Measurements from ENCODE around the gene KIAA0319L.

Gene KIAA0319L

DNA sequence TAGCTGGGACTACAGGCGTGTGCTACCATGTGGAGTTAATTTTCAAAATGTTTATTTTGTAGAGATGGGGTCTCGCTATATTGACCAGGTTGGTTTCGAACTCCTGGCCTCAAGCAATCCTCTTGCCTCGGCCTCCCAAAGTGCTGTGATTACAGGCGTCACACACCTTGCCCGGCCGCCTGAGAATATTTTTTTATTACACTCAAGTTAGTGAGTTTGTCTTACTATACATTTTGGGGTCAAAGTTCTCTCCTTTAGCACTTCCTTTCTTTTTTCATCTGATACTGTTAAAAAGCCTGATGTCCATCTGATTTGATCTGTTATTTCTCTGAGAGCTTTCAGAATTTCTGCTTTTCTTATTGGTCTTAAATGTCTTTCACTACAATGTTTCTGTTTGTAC is 128.8 kb downstream of the KIAA0319L start:
- no peak for DNase-seq (ENCODE audit: low read depth, low spot score)
- H3K27ac ChIP-seq = no peak overlapping the region

DNA sequence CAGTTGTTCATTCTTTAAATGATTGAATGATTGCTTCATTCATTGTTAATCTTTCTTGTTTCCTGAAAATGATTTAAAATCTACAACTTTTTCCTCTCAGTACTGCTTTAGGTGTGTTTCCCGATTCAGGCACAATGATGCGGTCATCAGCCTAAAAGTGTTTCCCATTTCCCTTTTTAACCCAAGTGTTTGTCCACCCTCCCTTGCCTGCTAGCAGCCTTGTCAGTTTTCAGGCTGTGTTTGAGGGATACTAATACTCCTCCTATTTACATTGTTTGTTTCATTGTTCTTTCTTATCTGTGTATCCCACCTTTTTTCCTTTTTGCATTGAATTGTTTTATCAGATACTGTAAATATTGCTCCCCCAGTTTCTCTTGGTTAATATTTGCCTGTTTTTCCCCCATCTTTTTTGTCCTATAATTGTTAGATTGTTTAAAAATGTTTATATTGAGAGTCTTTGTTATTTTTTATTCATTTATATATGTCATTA is 131.1 kb downstream of the KIAA0319L start:
- H3K27ac ChIP-seq = no peak overlapping the region
- DNase-seq (ENCODE audit: low read depth, low spot score) = no peak

DNA sequence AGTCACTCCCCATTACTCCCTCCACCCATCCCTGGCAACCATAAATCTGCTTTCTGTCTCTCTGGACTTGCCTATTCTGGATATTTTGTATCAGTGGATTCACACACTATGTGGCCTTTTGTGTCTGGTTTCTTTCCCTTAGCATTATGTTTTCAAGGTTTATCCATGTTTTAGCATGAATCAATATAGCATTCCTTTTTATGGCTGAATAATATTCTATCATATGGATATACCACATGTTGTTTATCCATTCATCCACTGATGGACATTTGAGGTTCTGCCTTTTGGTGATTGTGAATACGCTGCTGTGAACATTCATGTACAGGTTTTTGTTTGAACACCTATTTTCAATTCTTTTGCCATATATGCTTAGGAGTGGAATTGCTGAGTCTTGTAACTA is 148.3 kb downstream of the KIAA0319L start:
- H3K27ac ChIP-seq = no peak overlapping the region
- DNase-seq (ENCODE audit: low read depth, low spot score) = no peak

DNA sequence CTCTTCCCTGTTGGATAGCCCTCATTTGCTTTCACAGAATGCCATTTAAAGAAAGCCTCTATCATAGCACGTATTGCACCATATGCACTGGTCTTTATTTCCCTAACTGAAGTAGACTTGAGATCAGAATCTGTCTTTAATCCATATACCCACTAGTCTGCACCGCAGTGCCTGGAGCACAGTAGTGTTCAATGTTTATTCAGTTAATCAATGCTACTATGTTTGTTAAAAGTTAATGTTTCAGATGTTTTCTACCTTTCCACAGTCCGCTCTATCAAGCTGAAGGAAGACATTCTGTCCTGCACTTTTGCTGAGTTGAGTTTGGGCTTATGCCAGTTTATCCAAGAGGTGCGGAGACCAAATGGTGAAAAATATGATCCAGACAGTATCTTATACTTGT is 149.5 kb downstream of the KIAA0319L start:
- H3K27ac ChIP-seq = no peak overlapping the region
- no peak for DNase-seq (ENCODE audit: low read depth, low spot score)

DNA sequence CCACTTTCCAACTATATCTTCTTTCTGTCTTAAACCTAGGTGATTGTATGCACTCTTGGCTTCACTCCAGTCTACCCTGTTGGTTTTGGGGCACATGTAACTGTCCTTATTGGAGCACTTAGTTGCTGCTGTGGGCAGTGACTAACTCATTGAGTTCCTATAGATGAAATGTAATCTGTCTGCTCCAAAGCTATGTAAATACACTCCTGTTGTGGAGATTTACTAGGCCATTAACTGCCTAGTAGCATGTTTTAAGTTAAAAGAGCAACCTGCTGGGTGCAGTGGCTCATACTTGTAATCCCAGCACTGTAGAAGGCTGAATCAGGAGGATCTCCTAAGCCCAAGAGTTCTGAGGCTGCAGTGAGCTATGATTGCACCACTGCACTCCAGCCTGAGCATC is 151.1 kb downstream of the KIAA0319L start:
- no peak for DNase-seq (ENCODE audit: low read depth, low spot score)

DNA sequence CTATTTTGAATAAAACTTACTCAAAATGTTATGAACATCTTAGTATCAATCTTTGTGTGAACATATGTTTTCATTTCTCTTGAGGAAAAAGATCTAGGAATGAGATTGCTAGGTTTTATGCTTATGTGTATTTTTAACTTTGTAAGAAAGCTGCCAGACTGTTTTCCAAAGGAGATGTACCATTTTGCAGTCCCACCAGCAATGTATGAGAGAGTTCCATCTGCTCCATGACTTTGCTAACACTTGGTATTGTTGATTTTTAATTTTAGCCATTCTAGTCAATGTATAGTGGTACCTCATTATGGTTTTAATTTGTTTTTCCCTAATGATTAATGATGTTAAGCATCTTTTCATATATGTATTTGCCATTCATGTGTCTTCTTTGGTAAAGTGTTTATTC is 156.2 kb downstream of the KIAA0319L start:
- no peak for DNase-seq (ENCODE audit: low read depth, low spot score)
- no peak overlapping the region for H3K27ac ChIP-seq

More for the DNA sequence above, 151.1 kb downstream of the KIAA0319L start:
- H3K27ac ChIP-seq = no peak overlapping the region

DNA sequence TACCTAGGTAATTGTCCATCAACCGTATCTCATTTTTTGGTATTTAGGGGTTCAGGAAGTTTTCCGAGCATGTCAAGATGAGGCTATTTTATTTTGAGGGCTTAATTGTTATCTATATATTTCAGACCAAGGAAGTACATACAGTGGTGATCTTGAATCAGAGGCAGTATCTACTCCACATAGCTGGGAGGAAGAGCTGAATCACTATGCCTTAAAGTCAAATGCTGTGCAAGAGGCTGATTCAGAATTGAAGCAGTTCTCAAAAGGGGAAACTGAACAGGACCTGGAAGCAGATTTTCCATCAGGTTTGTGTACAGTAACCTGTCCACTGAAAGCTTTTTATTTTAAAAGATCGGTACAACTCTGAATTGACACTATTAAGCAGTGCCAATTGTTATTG is 158.5 kb downstream of the KIAA0319L start:
- no peak overlapping the region for H3K27ac ChIP-seq
- DNase-seq (ENCODE audit: low read depth, low spot score) = no peak

DNA sequence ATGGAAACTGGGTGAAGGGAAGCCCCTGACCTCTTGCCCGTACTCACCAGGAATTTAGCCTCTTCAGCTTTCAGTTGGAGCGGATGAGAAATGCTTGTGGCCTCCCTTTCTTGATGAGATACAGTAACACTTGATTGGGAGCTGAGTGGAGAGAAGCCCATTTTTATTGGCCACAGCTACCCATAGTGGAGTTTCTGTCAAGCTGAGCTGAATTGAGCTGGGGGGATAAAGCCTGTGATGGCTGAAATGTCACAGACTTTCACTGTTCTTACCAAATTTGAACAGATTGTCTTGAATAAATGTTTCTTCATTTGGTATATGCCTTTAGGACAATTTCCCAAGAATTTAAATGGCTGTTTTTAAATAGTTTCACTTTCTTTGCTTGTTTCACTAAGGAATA is 162.8 kb downstream of the KIAA0319L start:
- no peak overlapping the region for H3K27ac ChIP-seq
- no peak for DNase-seq (ENCODE audit: low read depth, low spot score)

DNA sequence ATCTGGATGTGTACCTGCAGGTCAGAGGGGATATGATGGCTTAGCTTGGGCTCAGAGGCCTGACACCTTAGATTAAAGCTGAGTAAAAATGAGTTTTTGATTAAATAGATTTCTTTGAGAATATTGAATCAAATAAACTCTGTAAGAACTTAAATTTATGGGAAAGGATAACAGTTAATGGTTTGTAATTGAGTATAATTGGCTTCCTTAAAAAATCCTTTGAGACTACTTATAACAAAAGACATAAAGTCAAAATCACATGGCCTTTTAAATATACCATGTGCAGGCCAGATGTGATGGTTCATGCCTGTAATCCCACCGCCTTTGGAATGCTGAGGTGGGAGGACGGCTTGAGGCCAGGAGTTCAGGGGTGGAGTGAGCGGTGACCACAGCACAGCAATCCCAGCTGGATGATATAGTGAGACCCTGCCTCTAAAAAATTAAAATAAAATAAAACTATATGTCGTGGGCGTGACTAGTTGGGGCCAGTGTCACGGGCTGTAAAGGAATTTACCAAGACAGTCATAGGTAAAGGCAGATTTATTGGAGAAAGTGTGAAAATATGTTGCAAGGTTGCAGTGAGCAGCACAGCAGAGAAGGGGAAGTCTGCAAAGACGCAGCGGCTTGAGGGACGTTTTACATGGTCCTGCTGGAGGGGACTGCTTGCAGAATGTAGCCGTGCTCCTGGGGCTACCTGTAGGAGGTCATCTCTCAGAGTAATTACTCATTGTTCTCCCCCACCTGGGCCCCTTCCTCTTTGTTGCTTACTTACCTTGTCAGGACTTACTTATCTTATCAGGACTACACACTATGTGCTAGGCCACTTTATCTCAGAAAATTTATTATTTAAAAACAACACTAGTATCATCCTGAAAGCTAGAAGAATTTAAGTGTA is 166.4 kb downstream of the KIAA0319L start:
- H3K27ac ChIP-seq = no peak overlapping the region
- DNase-seq (ENCODE audit: low read depth, low spot score) = no peak

DNA sequence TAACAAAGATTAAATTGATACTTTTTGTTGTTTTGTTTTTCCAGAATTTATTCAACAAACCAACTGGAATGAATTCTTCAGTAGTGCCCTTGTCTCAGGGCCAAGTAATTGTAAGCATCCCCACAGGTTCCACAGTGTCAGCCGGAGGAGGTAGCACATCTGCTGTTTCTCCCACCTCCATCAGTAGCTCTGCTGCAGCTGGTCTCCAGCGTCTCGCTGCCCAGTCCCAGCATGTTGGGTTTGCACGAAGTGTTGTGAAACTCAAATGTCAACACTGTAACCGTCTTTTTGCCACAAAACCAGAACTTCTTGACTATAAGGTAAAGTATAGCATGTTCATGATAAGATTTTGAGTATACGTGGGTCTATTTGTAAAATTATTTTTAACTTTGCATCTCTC is 170.2 kb downstream of the KIAA0319L start:
- DNase-seq (ENCODE audit: low read depth, low spot score) = no peak
- H3K27ac ChIP-seq = no peak overlapping the region

DNA sequence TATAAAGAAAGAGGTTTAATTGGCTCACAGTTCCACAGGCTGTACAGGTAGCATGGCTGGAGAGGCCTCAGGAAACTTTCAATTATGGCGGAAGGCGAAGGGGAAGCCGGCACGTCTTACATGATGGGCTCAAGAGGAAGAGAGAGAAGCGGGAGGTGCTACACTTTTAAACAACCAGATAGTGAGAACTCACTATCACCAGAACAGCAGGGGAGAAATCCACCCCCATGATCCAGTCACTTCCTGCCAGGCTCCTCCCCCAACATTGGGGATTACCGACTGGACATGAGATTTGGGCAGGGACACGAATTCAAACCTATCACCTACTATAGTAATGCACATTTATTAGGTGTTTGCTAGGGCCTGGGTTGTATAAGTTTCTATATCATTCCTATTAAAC is 170.9 kb downstream of the KIAA0319L start:
- no peak overlapping the region for H3K27ac ChIP-seq
- no peak for DNase-seq (ENCODE audit: low read depth, low spot score)
